ENCODE measurements around the gene ADARB2.

The ADARB2 gene

GRCh38 chr10:1137499-1138163, 599.7 kb downstream of the ADARB2 start:
- in situ Hi-C loops (cut with MboI; ENCODE audit: low pct_unique_long_range_greater_than_20kb, low sequenced_read_pairs, unreplicated experiment) = no loop called here
- TF ChIP-seq, protein P1, sequence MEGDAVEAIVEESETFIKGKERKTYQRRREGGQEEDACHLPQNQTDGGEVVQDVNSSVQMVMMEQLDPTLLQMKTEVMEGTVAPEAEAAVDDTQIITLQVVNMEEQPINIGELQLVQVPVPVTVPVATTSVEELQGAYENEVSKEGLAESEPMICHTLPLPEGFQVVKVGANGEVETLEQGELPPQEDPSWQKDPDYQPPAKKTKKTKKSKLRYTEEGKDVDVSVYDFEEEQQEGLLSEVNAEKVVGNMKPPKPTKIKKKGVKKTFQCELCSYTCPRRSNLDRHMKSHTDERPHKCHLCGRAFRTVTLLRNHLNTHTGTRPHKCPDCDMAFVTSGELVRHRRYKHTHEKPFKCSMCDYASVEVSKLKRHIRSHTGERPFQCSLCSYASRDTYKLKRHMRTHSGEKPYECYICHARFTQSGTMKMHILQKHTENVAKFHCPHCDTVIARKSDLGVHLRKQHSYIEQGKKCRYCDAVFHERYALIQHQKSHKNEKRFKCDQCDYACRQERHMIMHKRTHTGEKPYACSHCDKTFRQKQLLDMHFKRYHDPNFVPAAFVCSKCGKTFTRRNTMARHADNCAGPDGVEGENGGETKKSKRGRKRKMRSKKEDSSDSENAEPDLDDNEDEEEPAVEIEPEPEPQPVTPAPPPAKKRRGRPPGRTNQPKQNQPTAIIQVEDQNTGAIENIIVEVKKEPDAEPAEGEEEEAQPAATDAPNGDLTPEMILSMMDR (IDR thresholded peaks at IDR 0.05; ENCODE audit: extremely low read depth, insufficient read depth, missing control alignments) = no peak
- no peak for DNase-seq (ENCODE audit: low spot score)

DNA sequence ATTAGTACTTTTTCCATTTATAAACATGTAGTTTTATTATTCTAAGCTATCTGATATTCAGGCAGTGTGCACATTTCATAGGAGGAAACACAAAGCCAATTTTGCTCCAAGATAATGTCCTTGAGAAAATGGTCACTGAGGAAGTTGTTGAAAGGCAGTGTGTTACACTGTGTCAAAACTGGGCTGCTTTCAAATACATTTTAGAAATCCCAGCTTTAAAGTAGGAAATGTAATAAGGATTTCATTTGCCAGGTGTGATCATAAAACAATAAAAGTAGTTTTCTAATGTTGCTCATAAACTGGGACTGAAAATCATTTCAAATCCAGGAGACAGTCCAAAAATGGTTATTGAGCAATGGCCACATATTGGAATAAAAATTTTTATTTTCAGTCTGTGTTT, 601.1 kb downstream of the ADARB2 start:
- TF ChIP-seq, protein P1 (IDR thresholded peaks at IDR 0.05; ENCODE audit: extremely low read depth, insufficient read depth, missing control alignments) = no peak
- in situ Hi-C loops (cut with MboI; ENCODE audit: low pct_unique_long_range_greater_than_20kb, low sequenced_read_pairs, unreplicated experiment) = no loop called here
- DNase-seq (ENCODE audit: low spot score) = no peak

GRCh38 chr10:1134156-1134555, 603.2 kb downstream of the ADARB2 start:
- TF ChIP-seq, protein P1 (IDR thresholded peaks at IDR 0.05; ENCODE audit: extremely low read depth, insufficient read depth, missing control alignments) = no peak
- in situ Hi-C loops (cut with MboI; ENCODE audit: low pct_unique_long_range_greater_than_20kb, low sequenced_read_pairs, unreplicated experiment) = no loop called here
- no peak for DNase-seq (ENCODE audit: low spot score)

DNA sequence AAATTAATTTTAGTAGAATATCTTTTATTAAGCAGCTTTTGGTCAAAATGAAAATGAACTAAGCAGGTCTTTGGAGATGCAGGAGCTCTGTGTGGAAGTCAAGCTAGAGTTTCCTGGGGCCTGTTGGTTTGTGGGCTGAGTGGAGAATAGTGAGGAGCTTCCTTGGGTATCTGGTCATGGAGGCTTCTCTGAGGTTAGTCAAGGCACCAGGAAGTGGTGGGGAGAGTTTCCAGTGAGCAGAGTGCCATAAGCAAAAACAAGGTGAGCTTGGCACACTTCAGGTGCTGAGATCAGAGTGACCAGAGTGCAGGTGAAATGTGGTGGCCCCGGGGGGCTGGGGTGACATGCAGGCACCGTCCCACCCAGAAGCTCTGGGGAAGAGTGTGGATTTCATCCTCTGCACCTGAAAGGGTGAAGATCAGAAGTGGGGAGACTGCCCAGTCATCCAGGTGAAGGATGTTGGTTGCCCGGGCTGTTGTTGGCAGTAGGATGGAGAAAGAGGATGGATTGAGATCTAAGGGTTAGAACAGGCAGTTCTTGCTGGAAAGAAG, 603.8 kb downstream of the ADARB2 start:
- no peak for DNase-seq (ENCODE audit: low spot score)
- TF ChIP-seq, protein P1 (IDR thresholded peaks at IDR 0.05; ENCODE audit: extremely low read depth, insufficient read depth, missing control alignments) = no peak
- in situ Hi-C loops (cut with MboI; ENCODE audit: low pct_unique_long_range_greater_than_20kb, low sequenced_read_pairs, unreplicated experiment) = no loop called here

DNA sequence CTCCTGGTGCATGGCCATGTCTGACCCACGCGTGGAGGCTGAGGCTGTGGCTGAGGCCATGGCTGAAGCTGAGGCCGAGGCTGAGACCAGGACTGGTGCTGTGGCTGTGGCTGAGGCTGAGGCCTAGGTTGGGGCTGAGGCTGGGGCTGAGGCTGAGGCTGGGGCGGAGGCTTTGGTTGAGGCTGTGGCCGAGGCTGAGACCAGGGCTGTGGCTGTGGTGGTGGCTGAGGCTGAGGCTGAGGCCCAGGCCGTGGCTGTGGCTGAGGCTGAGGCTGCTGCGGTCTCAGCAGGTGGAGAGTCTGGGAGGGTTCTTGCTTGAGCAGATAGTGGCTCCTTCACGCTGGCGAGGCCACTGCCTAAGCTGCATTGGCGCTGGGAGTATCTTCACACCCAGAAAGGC, 604.7 kb downstream of the ADARB2 start:
- in situ Hi-C loops (cut with MboI; ENCODE audit: low pct_unique_long_range_greater_than_20kb, low sequenced_read_pairs, unreplicated experiment) = no loop called here
- TF ChIP-seq, protein P1 (IDR thresholded peaks at IDR 0.05; ENCODE audit: extremely low read depth, insufficient read depth, missing control alignments) = no peak
- no peak for DNase-seq (ENCODE audit: low spot score)

DNA sequence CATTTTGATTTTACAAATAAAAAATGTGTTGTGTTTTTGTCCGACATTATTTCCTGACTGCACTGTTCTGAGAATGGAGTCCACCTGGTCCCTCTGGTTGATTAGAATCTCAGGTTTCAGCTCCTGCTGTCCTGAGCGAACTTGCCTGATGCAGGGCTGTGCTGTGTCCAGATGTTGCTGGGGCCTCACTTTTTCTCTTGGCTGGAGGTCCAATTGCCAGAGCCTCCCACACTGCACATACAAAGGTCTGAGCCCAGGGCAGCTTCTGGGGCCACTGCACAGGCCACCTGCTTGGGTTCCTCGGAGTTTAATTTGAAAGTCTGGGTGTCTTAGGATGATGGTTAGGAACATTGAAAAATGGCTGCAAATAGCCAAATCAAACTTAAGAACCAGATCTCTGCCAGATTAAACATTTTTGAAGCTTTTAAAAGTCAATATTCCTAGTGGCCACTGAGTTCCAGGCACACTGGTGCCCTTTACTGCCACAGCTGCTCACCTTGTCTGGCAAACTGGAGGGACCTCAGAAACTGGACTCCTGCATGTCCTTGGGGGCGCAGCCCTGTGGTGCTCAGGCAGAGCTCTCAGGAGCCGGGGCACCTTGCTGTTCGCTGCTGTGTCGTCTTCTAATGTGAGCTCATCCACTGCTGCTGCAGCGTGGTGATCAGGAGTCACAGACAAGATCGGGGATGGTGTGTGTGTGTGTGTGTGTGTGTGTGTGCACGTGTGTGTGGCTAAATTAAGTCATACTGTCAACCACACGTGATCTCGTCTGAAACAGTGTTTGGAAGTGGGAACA, 606.1 kb downstream of the ADARB2 start:
- TF ChIP-seq, protein P1 (IDR thresholded peaks at IDR 0.05; ENCODE audit: extremely low read depth, insufficient read depth, missing control alignments) = no peak
- DNase-seq (ENCODE audit: low spot score) = no peak
- in situ Hi-C loops (cut with MboI; ENCODE audit: low pct_unique_long_range_greater_than_20kb, low sequenced_read_pairs, unreplicated experiment) = no loop called here
